Esophagus muscularis mucosa (tissue), 4 donors: Measurements from ENCODE around the gene CNTNAP2. TPM values are rescaled to one million over a fixed set of nuclear protein-coding genes. Genes with fewer than 3 reads are reported as not detected.

Experiments
- DNase-seq: peaks from one replicate; pipeline ENCODE4 v3.0.0-alpha.2; 2017; ENCODE audit errors: extremely low spot score
- H3K27ac ChIP-seq, 4 donors: fragments of 200-600 bp; sonication (generic); replicated peaks in 1 of 4; 1 replicate in 3 of 4; 2 replicates in 1 of 4; pipeline ENCODE4 v1.5.1; 2016 to 2019; ENCODE audit warnings: mild to moderate bottlenecking in 1 of 4
- H3K27me3 ChIP-seq, 4 donors: fragments of 200-600 bp; sonication (generic); one replicate each; pipeline versions ENCODE4 v1.5.1 to v1.6.0; 2016 to 2019
- H3K36me3 ChIP-seq, 4 donors: fragments of 200-600 bp; sonication (generic); one replicate each; pipeline ENCODE4 v1.5.1; 2016 to 2019
- H3K4me1 ChIP-seq, 4 donors: fragments of 200-600 bp; sonication (generic); one replicate each; pipeline ENCODE4 v1.5.1; 2016 to 2019
- H3K4me3 ChIP-seq, 4 donors: fragments of 200-600 bp; sonication (generic); 1 replicate in 2 of 4; 2 replicates in 2 of 4; pipeline ENCODE4 v1.5.1; 2016 to 2019; ENCODE audit warnings: mild to moderate bottlenecking in 4 of 4, moderate library complexity in 1 of 4
- H3K9me3 ChIP-seq, 4 donors: fragments of 200-600 bp; sonication (generic); 1 replicate in 3 of 4; 2 replicates in 1 of 4; pipeline ENCODE4 v1.5.1; 2016 to 2019
- CTCF ChIP-seq, 3 experiments: fragments of 200-600 bp in 2 of 3; fragments of 450-650 bp in 1 of 3; sonication (generic) in 2 of 3; IDR thresholded peaks; one replicate each; pipeline ENCODE4 v1.5.1; 2017 to 2019; ENCODE audit warnings: antibody characterized with exemption in 3 of 3, mild to moderate bottlenecking in 2 of 3, moderate library complexity in 1 of 3
- EP300 ChIP-seq: sonication (generic); formaldehyde crosslinking; IDR thresholded peaks from one replicate; pipeline ENCODE4 v1.6.1; 2017; ENCODE audit warnings: antibody characterized with exemption
- POLR2A ChIP-seq: fragments of 450-650 bp; IDR thresholded peaks from one replicate; pipeline ENCODE4 v1.6.1; 2017; ENCODE audit warnings: antibody characterized with exemption, moderate library complexity, mild to moderate bottlenecking, low read depth
- POLR2AphosphoS5 ChIP-seq, 2 donors: sonication (generic); formaldehyde crosslinking; IDR thresholded peaks; one replicate each; pipeline ENCODE4 v1.6.1; 2017; ENCODE audit warnings: antibody characterized with exemption in 2 of 2
- WGBS: methylation state at CpG from one replicate; pipeline ENCODE4 v1.1.5; 2018; 5-methylcytosine and 5-hydroxymethylcytosine counted together
- intact Hi-C: fragments of 100-400 bp; cut with DNase I; formaldehyde crosslinking; loops from one replicate; pipeline ENCODE4 v1.15.1; 2023
- total RNA-seq, 4 donors: library from RNA; depleted of rRNA; stranded (reverse); fragments of >200 nt; gene quantifications; one replicate each; pipeline versions ENCODE4 v1.1.0 to v1.2.1, GENCODE V29; 2016

CNTNAP2 gene
- total RNA-seq, 4 donors from 2014 or later, result 1.2 to 2.9 (median 1.9) TPM

GRCh38 chr7:148332191-148333186 lies 2215.9 kb downstream of the CNTNAP2 start:
- intact Hi-C loops, result no loop called here
- Histone ChIP-seq H3K9me3 (no peaks in the 10 kb centered on the region), H3K27me3 (peaks cover 0 to 18% (median 3%) of the 10 kb centered on the region in 4 donors), H3K4me3 (no peak overlapping the region), H3K36me3 (no peaks in the 10 kb centered on the region), H3K27ac (no peak overlapping the region), H3K4me1 (peaks cover 0 to 11% (median 7%) of the 10 kb centered on the region in 4 donors)
- no peak for DNase-seq
- TF ChIP-seq POLR2A, result no peak
- TF ChIP-seq POLR2AphosphoS5 (IDR thresholded peaks at IDR 0.05), result no peak
- no peak for TF ChIP-seq CTCF (IDR thresholded peaks at IDR 0.05)
- TF ChIP-seq EP300, result no peak
- 74% methylated on average over 8 of the region's 8 CpGs for WGBS

- Histone ChIP-seq H3K27me3 (peaks cover 0 to 38% (median 3%) of the 10 kb centered on the region in 4 donors), H3K4me3 (no peak overlapping the region), H3K9me3 (no peaks in the 10 kb centered on the region), H3K36me3 (no peaks in the 10 kb centered on the region), H3K4me1 (peaks cover 11 to 23% (median 17%) of the 10 kb centered on the region in 4 donors), H3K27ac (no peak overlapping the region)
- TF ChIP-seq POLR2A, result no peak
- no peak for TF ChIP-seq EP300
- TF ChIP-seq POLR2AphosphoS5 (IDR thresholded peaks at IDR 0.05), result no peak
- TF ChIP-seq CTCF (IDR thresholded peaks at IDR 0.05), result no peak
- DNase-seq, result no peak
- intact Hi-C loops, result no loop called here
- WGBS, result 90% methylated on average over 1 of the region's 1 CpG
These were observed 2217.9 kb downstream of the CNTNAP2 start for GRCh38 chr7:148334441-148334956.

GRCh38 chr7:148334959-148335577 lies 2218.5 kb downstream of the CNTNAP2 start:
- Histone ChIP-seq H3K27me3 (peaks cover 0 to 39% (median 3%) of the 10 kb centered on the region in 4 donors), H3K4me3 (no peak overlapping the region), H3K36me3 (no peaks in the 10 kb centered on the region), H3K9me3 (no peaks in the 10 kb centered on the region), H3K27ac (no peak overlapping the region), H3K4me1 (peaks cover 13 to 27% (median 22%) of the 10 kb centered on the region in 4 donors)
- TF ChIP-seq POLR2AphosphoS5 (IDR thresholded peaks at IDR 0.05) (no peak), CTCF (IDR thresholded peaks at IDR 0.05) (no peak), POLR2A (no peak)
- no peak for DNase-seq
- 48% methylated on average over 6 of the region's 6 CpGs for WGBS
- intact Hi-C loops, result no loop called here

- intact Hi-C loops, result no loop called here
- no peaks in the 10 kb centered on the region for H3K9me3 ChIP-seq
- whole genome bisulfite sequencing, result 61% methylated on average over 1 of the region's 1 CpG
- H3K27me3 ChIP-seq, result peaks cover 0 to 39% (median 3%) of the 10 kb centered on the region in 4 donors
- H3K27ac ChIP-seq, result no peak overlapping the region
- no peak for TF ChIP-seq CTCF (IDR thresholded peaks at IDR 0.05)
- TF ChIP-seq POLR2A, result no peak
- TF ChIP-seq POLR2AphosphoS5 (IDR thresholded peaks at IDR 0.05), result no peak
- no peak for TF ChIP-seq EP300
- peaks cover 13 to 27% (median 24%) of the 10 kb centered on the region in 4 donors for H3K4me1 ChIP-seq
- DNase-seq, result no peak
- no peak overlapping the region for H3K4me3 ChIP-seq
- H3K36me3 ChIP-seq, result no peaks in the 10 kb centered on the region
These were observed 2219.2 kb downstream of the CNTNAP2 start for GRCh38 chr7:148335790-148336189.
